GM12878 (cell line): ENCODE measurements around the gene CRAMP1. TPM values are rescaled to one million over a fixed set of nuclear protein-coding genes. Genes with fewer than 3 reads are reported as not detected.

ENCODE experiments used
- ATAC-seq: fragments of 200-7000 bp; cut with Tn5 transposase; 3 replicates; pipeline ENCODE4 v1.9.1; 2020; ENCODE audit warnings: mild to moderate bottlenecking, moderate library complexity
- BruUV-seq: library from RNA; stranded (reverse); fragments of 400-500 nt; replicated peaks from 2 replicates; lab custom pipeline; 2021; lab: Mats Ljungman, UMichigan
- CTCF ChIA-PET: fragments of 300-600 bp; sonication (Branson Sonifier 250); formaldehyde crosslinking; extraction: SDS; loops from one replicate; lab custom pipeline; 2021; ENCODE audit warnings: inconsistent platforms; lab: Yijun Ruan, JAX
- POLR2A ChIA-PET: fragments of 350-600 bp; formaldehyde crosslinking; extraction: SDS; loops from one replicate; lab custom pipeline; 2021; ENCODE audit warnings: inconsistent platforms; lab: Charles Lee
- RAD21 ChIA-PET: fragments of 300-600 bp; sonication (Branson Sonifier 250); formaldehyde crosslinking; loops from one replicate; lab custom pipeline; 2023; ENCODE audit warnings: antibody characterized with exemption; ENCODE audit not compliant: unreplicated experiment; lab: Charles Lee
- SMC1A ChIA-PET: fragments of 300-600 bp; sonication (Branson Sonifier 250); formaldehyde crosslinking; loops from one replicate; lab custom pipeline; 2023; ENCODE audit not compliant: unreplicated experiment, uncharacterized antibody; lab: Charles Lee
- DNase-seq: peaks from one replicate; pipeline ENCODE4 v3.0.0-alpha.2; 2011; ENCODE audit warnings: low read depth, low spot score
- FAIRE-seq: peaks from 3 replicates; lab custom pipeline; 2011; peaks lifted over from hg19 to GRCh38; lab: Jason Lieb, UNC
- H2AFZ ChIP-seq: 2 replicates; pipeline ENCODE4 v1.6.0; 2011; ENCODE audit warnings: low read depth, low read length, control low read depth; ENCODE audit not compliant: control insufficient read depth
- H3K27ac ChIP-seq: 2 replicates; pipeline ENCODE4 v1.5.1; 2011; ENCODE audit warnings: control low read depth; ENCODE audit not compliant: control insufficient read depth, insufficient read depth
- H3K27me3 ChIP-seq, 2 experiments: replicated peaks in 1 of 2; 2 replicates each; pipeline versions ENCODE4 v1.6.0 to v1.6.1; 2011; ENCODE audit warnings: low read length in 1 of 2; ENCODE audit not compliant: control insufficient read depth in 2 of 2, insufficient read depth in 2 of 2
- H3K36me3 ChIP-seq, 2 experiments: 2 replicates each; pipeline ENCODE4 v1.5.1; 2011; ENCODE audit warnings: low read length in 1 of 2; ENCODE audit not compliant: control insufficient read depth in 2 of 2, insufficient read depth in 2 of 2
- H3K4me1 ChIP-seq: 2 replicates; pipeline ENCODE4 v1.6.1; 2011; ENCODE audit warnings: mild to moderate bottlenecking, low read length, moderate library complexity, mixed read lengths; ENCODE audit not compliant: control insufficient read depth, insufficient read depth
- H3K4me2 ChIP-seq: 2 replicates; pipeline ENCODE4 v1.6.0; 2011; ENCODE audit warnings: control low read depth; ENCODE audit not compliant: control insufficient read depth, insufficient read depth
- H3K4me3 ChIP-seq: fragments of 200-600 bp; sonication (generic); 2 replicates; pipeline ENCODE4 v1.5.1; 2016
- H3K79me2 ChIP-seq: 2 replicates; pipeline ENCODE4 v1.6.0; 2011; ENCODE audit warnings: low read length; ENCODE audit not compliant: control insufficient read depth, insufficient read depth
- H3K9ac ChIP-seq: 2 replicates; pipeline ENCODE4 v1.8.0; 2011; ENCODE audit warnings: low read length, control low read depth, mixed read lengths; ENCODE audit not compliant: control insufficient read depth, insufficient read depth
- H3K9me3 ChIP-seq: replicated peaks from 3 replicates; pipeline ENCODE4 v1.5.1; 2011; ENCODE audit warnings: mild to moderate bottlenecking, low read length; ENCODE audit not compliant: control insufficient read depth, insufficient read depth
- H4K20me1 ChIP-seq: 2 replicates; pipeline ENCODE4 v1.6.0; 2011; ENCODE audit not compliant: control insufficient read depth, insufficient read depth
- HDAC2 ChIP-seq: fragments of 200-600 bp; sonication (generic); IDR thresholded peaks from 2 replicates; pipeline ENCODE4 v1.6.1; 2017
- MLLT1 ChIP-seq: fragments of 450-650 bp; IDR thresholded peaks from 2 replicates; pipeline ENCODE4 v1.6.1; 2016; ENCODE audit warnings: mild to moderate bottlenecking
- NFIC ChIP-seq: IDR thresholded peaks from 2 replicates; pipeline ENCODE4 v1.6.1; 2012; ENCODE audit warnings: low read depth, mild to moderate bottlenecking, inconsistent platforms, low read length, moderate library complexity
- NR2F1 ChIP-seq: fragments of 450-650 bp; conservative IDR thresholded peaks from 2 replicates; pipeline ENCODE4 v1.6.1; 2017; ENCODE audit warnings: mild to moderate bottlenecking
- PAX5 ChIP-seq: IDR thresholded peaks from 2 replicates; pipeline ENCODE4 v1.6.1; 2011; ENCODE audit warnings: low read depth, low read length, borderline replicate concordance
- SMC3 ChIP-seq: IDR thresholded peaks from 2 replicates; pipeline ENCODE4 v1.6.1; 2011; ENCODE audit warnings: low read length, improper control_type of control experiment, borderline replicate concordance
- USF2 ChIP-seq: IDR thresholded peaks from 2 replicates; pipeline ENCODE4 v1.6.1; 2011; ENCODE audit warnings: low read depth, low read length, improper control_type of control experiment, borderline replicate concordance
- WGBS: methylation state at CpG from one replicate; pipeline ENCODE4 v1.1.6; 2016; ENCODE audit warnings: low lambda C conversion rate; ENCODE audit not compliant: insufficient replicate concordance, insufficient coverage; ENCODE audit errors: missing lambda C conversion rate; 5-methylcytosine and 5-hydroxymethylcytosine counted together
- in situ Hi-C: fragments of 300-500 bp; cut with MboI; formaldehyde crosslinking; loops from 9 replicates; pipeline ENCODE4 v1.14.3; 2018; ENCODE audit warnings: mixed read lengths
- intact Hi-C: fragments of 100-400 bp; cut with micrococcal nuclease; formaldehyde crosslinking; loops from one replicate; pipeline ENCODE4 v1.14.2; 2022; ENCODE audit not compliant: unreplicated experiment
- polyA plus RNA-seq, 11 experiments: library from polyadenylated mRNA; depleted of rRNA in 4 of 11; unstranded in 6 of 11; stranded (reverse) in 5 of 11; fragments of >200 nt; fragmentation: Nextera tagmentation in 4 of 11; fragmentation: Illumina TruSeq in 1 of 11; extraction: Ambion mirVana in 4 of 11; extraction: Trizol in 1 of 11; gene quantifications; 1 replicate in 1 of 11; 2 replicates in 10 of 11; pipeline versions ENCODE4 v1.2.1 to v1.2.3, GENCODE V29; 2011 to 2016; ENCODE audit warnings: inconsistent platforms in 2 of 11, missing spikeins in 2 of 11, low read depth in 1 of 11
- total RNA-seq, 4 experiments: library from RNA; depleted of rRNA in 3 of 4; stranded (reverse); fragments of >200 nt in 3 of 4; fragmentation: Illumina TruSeq in 1 of 4; extraction: Trizol in 1 of 4; gene quantifications; 2 replicates each; pipeline versions ENCODE4 v1.2.1 to v1.2.3, GENCODE V29; 2013 to 2021

Gene CRAMP1
- total and polyA plus RNA-seq, 10 of the 15 experiments (the other 5 are each of a cell fraction or from before 2014, with no cell fraction given), result 0.37 to 9.8 (median 3.9) TPM

- no peak for TF ChIP-seq USF2
Measured at GRCh38 chr16:1698680-1699079, 86.5 kb downstream of the CRAMP1 start (continued).

- no peak for TF ChIP-seq PAX5
- no peak for TF ChIP-seq NR2F1
- TF ChIP-seq NFIC, result no peak
- TF ChIP-seq SMC3, result no peak
- no peak for TF ChIP-seq MLLT1
- no peak for TF ChIP-seq HDAC2
- 98% methylated on average over 3 of the region's 3 CpGs for WGBS
- CTCF ChIA-PET, result interaction anchor here (1.1 kb wide), 1 partner anchor 23 kb away, joined by 4 read pairs; no protein-coding TSS in a partner anchor
- H4K20me1 ChIP-seq, result no peaks in the 10 kb centered on the region
- SMC1A ChIA-PET, result interaction anchor here (0.7 kb wide), 1 partner anchor 24 kb away, joined by 3 read pairs; no protein-coding TSS in a partner anchor
- in situ Hi-C loops (no loop called here), intact Hi-C loops (no loop called here)
- H3K27me3 ChIP-seq, result no peaks in the 10 kb centered on the region
- H3K27ac ChIP-seq, result no peak overlapping the region
- POLR2A ChIA-PET, result interaction anchor here (1.0 kb wide), 1 partner anchor 72 kb away, joined by 3 read pairs; the partner anchor contains the start of genes EME2 and MRPS34
- BruUV-seq, result no TSS peak
- H2AFZ ChIP-seq, result no peak overlapping the region
- H3K4me1 ChIP-seq, result peaks cover 4% of the 10 kb centered on the region; the same call in 1 of the 2 replicates
- no peak for ATAC-seq
- no peak for FAIRE-seq
- RAD21 ChIA-PET, result no interaction called here
- H3K4me3 ChIP-seq, result no peak overlapping the region
- no peak for DNase-seq
- no peaks in the 10 kb centered on the region for H3K79me2 ChIP-seq
- no peaks in the 10 kb centered on the region for H3K9me3 ChIP-seq
- H3K4me2 ChIP-seq, result no peak overlapping the region
- peaks cover 22 to 24% of the 10 kb centered on the region in 2 experiments for H3K36me3 ChIP-seq
- H3K9ac ChIP-seq, result no peak overlapping the region
Measured at GRCh38 chr16:1700246-1700645, 88.1 kb downstream of the CRAMP1 start.
